Spinal cord (tissue), 10 donors: Measurements from ENCODE around the gene TMEM8B. TPM values are rescaled to one million over a fixed set of nuclear protein-coding genes. Genes with fewer than 3 reads are reported as not detected.
A peak's percentile ranks its signal among the peaks of the same experiment; 100 is the strongest.

Experiments
- DNase-seq, 6 donors: peaks; one replicate each; pipeline versions ENCODE4 v3.0.0 to v3.0.0-alpha.2; 2013 to 2015; ENCODE audit warnings: low spot score in 6 of 6, low read depth in 4 of 6
- H3K27ac ChIP-seq: one replicate; pipeline ENCODE4 v1.5.1; 2013; ENCODE audit warnings: low read depth, low read length, control low read depth
- H3K27me3 ChIP-seq: one replicate; pipeline ENCODE4 v1.6.1; 2013; ENCODE audit warnings: low read length; ENCODE audit not compliant: control insufficient read depth, insufficient read depth
- H3K36me3 ChIP-seq: one replicate; pipeline ENCODE4 v1.6.1; 2013; ENCODE audit warnings: low read length; ENCODE audit not compliant: control insufficient read depth, insufficient read depth
- H3K4me1 ChIP-seq: one replicate; pipeline ENCODE4 v1.6.1; 2013; ENCODE audit warnings: low read length; ENCODE audit not compliant: control insufficient read depth, insufficient read depth
- H3K4me3 ChIP-seq: one replicate; pipeline ENCODE4 v1.5.1; 2013; ENCODE audit warnings: low read depth, low read length, control low read depth
- H3K9me3 ChIP-seq: one replicate; pipeline ENCODE4 v1.6.1; 2013; ENCODE audit warnings: low read length; ENCODE audit not compliant: control insufficient read depth, insufficient read depth
- WGBS: methylation state at CpG from one replicate; pipeline ENCODE4 v1.1.5; 2013; ENCODE audit warnings: missing lambda C conversion rate; ENCODE audit not compliant: insufficient coverage; 5-methylcytosine and 5-hydroxymethylcytosine counted together
- polyA plus RNA-seq, 2 donors: library from polyadenylated mRNA; unstranded; fragments of 120-200 nt; gene quantifications; one replicate each; pipeline ENCODE4 v1.2.1, GENCODE V29; 2013; ENCODE audit not compliant: insufficient read length in 2 of 2
- total RNA-seq, 2 donors: library from RNA; depleted of rRNA in 1 of 2; stranded (reverse); fragments of 120-200 nt in 1 of 2; fragments of >200 nt in 1 of 2; gene quantifications; one replicate each; pipeline versions ENCODE4 v1.2.3 to v1.2.4, GENCODE V29; 2013 to 2014
- donor health status: healthy.

The TMEM8B gene
- total and polyA plus RNA-seq, 4 donors, result 7.3 to 58.8 (median 34.1) TPM

- Histone ChIP-seq H3K9me3 (no peaks in the 10 kb centered on the region), H3K36me3 (no peaks in the 10 kb centered on the region), H3K4me1 (no peaks in the 10 kb centered on the region), H3K27ac (no peak overlapping the region), H3K4me3 (no peak overlapping the region), H3K27me3 (no peaks in the 10 kb centered on the region)
- no peak for DNase-seq
Observed at GRCh38 chr9:35822926-35823325, 6.1 kb upstream of the TMEM8B start.

- no peaks in the 10 kb centered on the region for H3K9me3 ChIP-seq
Observed at GRCh38 chr9:35826071-35826701, 2.8 kb upstream of the TMEM8B start.

GRCh38 chr9:35827486-35827885, 1.5 kb upstream of the TMEM8B start:
- H3K4me1 ChIP-seq, result peaks cover 22% of the 10 kb centered on the region
- H3K9me3 ChIP-seq, result no peaks in the 10 kb centered on the region
- H3K27me3 ChIP-seq, result no peaks in the 10 kb centered on the region
- WGBS, result no CpG with 5 or more reads among the region's 3 CpGs
- no peak overlapping the region for H3K4me3 ChIP-seq
- no peak overlapping the region for H3K27ac ChIP-seq
- H3K36me3 ChIP-seq, result no peaks in the 10 kb centered on the region
- no peak for DNase-seq

More at GRCh38 chr9:35826071-35826701, 2.8 kb upstream of the TMEM8B start:
- H3K27me3 ChIP-seq, result no peaks in the 10 kb centered on the region
- H3K4me1 ChIP-seq, result peaks cover 22% of the 10 kb centered on the region
- WGBS, result 51% methylated on average over 4 of the region's 4 CpGs
- no peak overlapping the region for H3K4me3 ChIP-seq
- DNase-seq, result peak in 3 of 6 donors; percentile 17 to 72 (median 67)
- no peak overlapping the region for H3K27ac ChIP-seq
- no peaks in the 10 kb centered on the region for H3K36me3 ChIP-seq

- Histone ChIP-seq H3K4me3 (peak within 1 kb of the TSS; percentile 67), H3K9me3 (no peaks in the 10 kb centered on the region), H3K36me3 (no peaks in the 10 kb centered on the region), H3K27me3 (no peaks in the 10 kb centered on the region), H3K4me1 (peaks cover 31% of the 10 kb centered on the region), H3K27ac (peak within 1 kb of the TSS; percentile 87)
- WGBS, result 0% methylated on average over 21 of the region's 21 CpGs
- no peak for DNase-seq
Observed at GRCh38 chr9:35828716-35829083, 328 bp upstream of the TMEM8B start, which contains the start of gene FAM221B. TSS of gene FAM221B (minus strand) at chr9:35828732. CDS start at chr9:35826161, 2,571 bp downstream.

GRCh38 chr9:35829764-35830096, 702 bp downstream of the TMEM8B start:
- Histone ChIP-seq H3K4me1 (peaks cover 39% of the 10 kb centered on the region), H3K27ac (peak overlapping the region; percentile 87), H3K36me3 (peaks cover 3% of the 10 kb centered on the region), H3K4me3 (peak overlapping the region; percentile 67), H3K9me3 (no peaks in the 10 kb centered on the region), H3K27me3 (no peaks in the 10 kb centered on the region)
- no peak for DNase-seq
- 10% methylated on average over 2 of the region's 2 CpGs for WGBS

- DNase-seq, result no peak
- no peak overlapping the region for H3K27ac ChIP-seq
- whole genome bisulfite sequencing, result 67% methylated on average over 2 of the region's 4 CpGs
- H3K9me3 ChIP-seq, result no peaks in the 10 kb centered on the region
- H3K27me3 ChIP-seq, result no peaks in the 10 kb centered on the region
- peaks cover 16% of the 10 kb centered on the region for H3K36me3 ChIP-seq
- peaks cover 42% of the 10 kb centered on the region for H3K4me1 ChIP-seq
- H3K4me3 ChIP-seq, result no peak overlapping the region
Observed at GRCh38 chr9:35831040-35831439, 2.0 kb downstream of the TMEM8B start.

GRCh38 chr9:35832814-35833213, 3.8 kb downstream of the TMEM8B start:
- no peak for DNase-seq
- Histone ChIP-seq H3K4me1 (peaks cover 42% of the 10 kb centered on the region), H3K27me3 (no peaks in the 10 kb centered on the region), H3K36me3 (peaks cover 26% of the 10 kb centered on the region), H3K27ac (no peak overlapping the region), H3K9me3 (no peaks in the 10 kb centered on the region), H3K4me3 (no peak overlapping the region)
- 87% methylated on average over 4 of the region's 5 CpGs for WGBS

- Histone ChIP-seq H3K36me3 (peaks cover 32% of the 10 kb centered on the region), H3K4me3 (no peak overlapping the region), H3K9me3 (no peaks in the 10 kb centered on the region), H3K4me1 (peaks cover 34% of the 10 kb centered on the region), H3K27ac (peak overlapping the region; percentile 8), H3K27me3 (no peaks in the 10 kb centered on the region)
- no peak for DNase-seq
- 91% methylated on average over 10 of the region's 14 CpGs for WGBS
Observed at GRCh38 chr9:35834260-35835215, 5.5 kb downstream of the TMEM8B start.

- H3K4me3 ChIP-seq, result no peak overlapping the region
- DNase-seq, result no peak
- H3K9me3 ChIP-seq, result no peaks in the 10 kb centered on the region
- peaks cover 35% of the 10 kb centered on the region for H3K36me3 ChIP-seq
- H3K27ac ChIP-seq, result no peak overlapping the region
- H3K4me1 ChIP-seq, result peaks cover 28% of the 10 kb centered on the region
- WGBS, result 92% methylated on average over 3 of the region's 3 CpGs
- H3K27me3 ChIP-seq, result no peaks in the 10 kb centered on the region
Observed at GRCh38 chr9:35835216-35835632, 6.2 kb downstream of the TMEM8B start.
